HCT116 (cell line): ENCODE data around the gene SOCS3. TPM values are rescaled to one million over a fixed set of nuclear protein-coding genes. Genes with fewer than 3 reads are reported as not detected.

Source experiments
- ATAC-seq: fragments of 200-7000 bp; cut with Tn5 transposase; 2 replicates; pipeline ENCODE4 v1.9.1; 2020; ENCODE audit warnings: mild to moderate bottlenecking, moderate library complexity
- BruUV-seq: library from RNA; stranded (reverse); fragments of 400-500 nt; replicated peaks from 2 replicates; lab custom pipeline; 2021; lab: Mats Ljungman, UMichigan
- CTCF ChIA-PET: fragments of 300-600 bp; sonication (Branson Sonifier 250); formaldehyde crosslinking; loops from one replicate; lab custom pipeline; 2021; ENCODE audit warnings: antibody characterized with exemption; lab: Charles Lee
- POLR2A ChIA-PET: fragments of 300-600, 350-600 bp; sonication (Branson Sonifier 250); formaldehyde crosslinking; loops from one replicate; lab custom pipeline; 2021; ENCODE audit warnings: antibody characterized with exemption; lab: Charles Lee
- RAD21 ChIA-PET, 2 experiments: fragments of 300-600 bp; sonication (Branson Sonifier 250); formaldehyde crosslinking; loops; one replicate each; lab custom pipeline; 2023; ENCODE audit warnings: low total read pairs in 2 of 2; ENCODE audit not compliant: uncharacterized antibody in 2 of 2, unreplicated experiment in 2 of 2, low non-redundant PET in 1 of 2; lab: Charles Lee
- DNase-seq: peaks from one replicate; pipeline ENCODE4 v3.0.0-alpha.2; 2010; ENCODE audit warnings: low read depth, low spot score
- H2AFZ ChIP-seq: fragments of 200-600 bp; shearing (Covaris generic), sonication (generic); 2 replicates; pipeline ENCODE4 v1.6.1; 2017; ENCODE audit warnings: low read depth, mixed run types, mixed read lengths, antibody characterized with exemption, low read length; ENCODE audit not compliant: poor library complexity, severe bottlenecking
- H3K27ac ChIP-seq: 2 replicates; pipeline ENCODE4 v1.5.1; 2012; ENCODE audit warnings: low read depth, low read length
- H3K27me3 ChIP-seq: fragments of 200-600 bp; sonication (generic); 2 replicates; pipeline ENCODE4 v1.6.1; 2016; ENCODE audit warnings: mixed run types, low read length, mixed read lengths; ENCODE audit not compliant: insufficient read depth
- H3K36me3 ChIP-seq, 2 experiments: fragments of 200-500 bp in 1 of 2; fragments of 200-600 bp in 1 of 2; sonication (Bioruptor generic) in 1 of 2; sonication (generic) in 1 of 2; 2 replicates each; pipeline versions ENCODE4 v1.5.1 to v1.6.1; 2014 to 2016; ENCODE audit warnings: low read length in 2 of 2, inconsistent platforms in 1 of 2, mixed read lengths in 1 of 2, mixed run types in 1 of 2; ENCODE audit not compliant: insufficient read depth in 2 of 2, control insufficient read depth in 1 of 2
- H3K4me1 ChIP-seq, 2 experiments: fragments of 200-600 bp in 1 of 2; sonication (generic) in 1 of 2; 2 replicates each; pipeline versions ENCODE4 v1.5.1 to v1.6.1; 2012 to 2017; ENCODE audit warnings: low read length in 2 of 2, inconsistent platforms in 1 of 2, mild to moderate bottlenecking in 1 of 2, mixed read lengths in 1 of 2, mixed run types in 1 of 2, moderate library complexity in 1 of 2; ENCODE audit not compliant: insufficient read depth in 2 of 2, control insufficient read depth in 1 of 2
- H3K4me2 ChIP-seq: fragments of 200-600 bp; sonication (generic); 2 replicates; pipeline ENCODE4 v1.6.1; 2017; ENCODE audit warnings: mixed run types, low read length, mixed read lengths
- H3K4me3 ChIP-seq, 2 experiments: fragments of 200-600 bp in 1 of 2; sonication (generic) in 1 of 2; replicated peaks in 1 of 2; 2 replicates each; pipeline ENCODE4 v1.5.1; 2011 to 2016; ENCODE audit warnings: low read length in 2 of 2, control low read depth in 1 of 2, low read depth in 1 of 2, mild to moderate bottlenecking in 1 of 2, mixed read lengths in 1 of 2, mixed run types in 1 of 2
- H3K79me2 ChIP-seq: fragments of 200-600 bp; sonication (generic); 2 replicates; pipeline ENCODE4 v1.6.1; 2017; ENCODE audit warnings: mild to moderate bottlenecking, mixed run types, low read length, moderate library complexity, mixed read lengths; ENCODE audit not compliant: insufficient read depth
- H3K9ac ChIP-seq: fragments of 200-600 bp; sonication (generic); 2 replicates; pipeline ENCODE4 v1.6.1; 2016; ENCODE audit warnings: low read length, mixed read lengths
- H3K9me2 ChIP-seq: fragments of 200-600 bp; sonication (generic), shearing (Covaris generic); 2 replicates; pipeline ENCODE4 v1.6.1; 2017; ENCODE audit warnings: mixed run types, mild to moderate bottlenecking, moderate library complexity; ENCODE audit not compliant: insufficient read depth
- H3K9me3 ChIP-seq, 2 experiments: fragments of 200-500 bp in 1 of 2; fragments of 200-600 bp in 1 of 2; sonication (Bioruptor generic) in 1 of 2; sonication (generic) in 1 of 2; 2 replicates each; pipeline ENCODE4 v1.6.1; 2014 to 2017; ENCODE audit warnings: low read length in 2 of 2, mixed read lengths in 2 of 2, inconsistent platforms in 1 of 2, low read depth in 1 of 2, mild to moderate bottlenecking in 1 of 2, mixed run types in 1 of 2, moderate library complexity in 1 of 2; ENCODE audit not compliant: control insufficient read depth in 1 of 2, insufficient read depth in 1 of 2
- H4K20me1 ChIP-seq: fragments of 200-600 bp; sonication (generic), shearing (Covaris generic); 2 replicates; pipeline ENCODE4 v1.6.1; 2017; ENCODE audit warnings: mixed run types, mild to moderate bottlenecking, moderate library complexity; ENCODE audit not compliant: insufficient read depth
- CBX3 ChIP-seq: IDR thresholded peaks from 2 replicates; pipeline ENCODE4 v1.6.1; 2012; ENCODE audit warnings: low read depth
- ELF1 ChIP-seq: IDR thresholded peaks from 2 replicates; pipeline ENCODE4 v1.6.1; 2012; ENCODE audit warnings: low read depth, borderline replicate concordance
- JUND ChIP-seq: IDR thresholded peaks from 2 replicates; pipeline ENCODE4 v1.6.1; 2012
- MAX ChIP-seq: IDR thresholded peaks from 2 replicates; pipeline ENCODE4 v1.6.1; 2012
- RAD21 ChIP-seq: IDR thresholded peaks from 2 replicates; pipeline ENCODE4 v1.6.1; 2012; ENCODE audit warnings: low read depth, mild to moderate bottlenecking
- SIN3A ChIP-seq: IDR thresholded peaks from 2 replicates; pipeline ENCODE4 v1.6.1; 2012; ENCODE audit warnings: low read depth
- SP1 ChIP-seq: IDR thresholded peaks from 2 replicates; pipeline ENCODE4 v1.6.1; 2012; ENCODE audit warnings: low read depth
- TCF7L2 ChIP-seq: IDR thresholded peaks from 2 replicates; pipeline ENCODE4 v1.7.0; 2011; ENCODE audit warnings: borderline replicate concordance, inconsistent platforms; ENCODE audit not compliant: insufficient read depth, insufficient read length; ENCODE audit errors: extremely low read depth
- ZNF274 ChIP-seq: fragments of 200-500 bp; sonication (Bioruptor generic); IDR thresholded peaks from 2 replicates; pipeline ENCODE4 v1.6.1; 2014; ENCODE audit warnings: mild to moderate bottlenecking, low read depth, low read length, inconsistent platforms
- intact Hi-C: fragments of 100-400 bp; cut with micrococcal nuclease; formaldehyde crosslinking; loops from 2 replicates; pipeline ENCODE4 v1.10.0; 2022
- total RNA-seq: library from RNA; stranded (reverse); gene quantifications from one replicate; pipeline ENCODE4 v1.2.1, GENCODE V29; 2021; ENCODE audit not compliant: unreplicated experiment
- TF ChIP-seq, protein P1 (sequence below): IDR thresholded peaks from 2 replicates; pipeline ENCODE4 v1.6.1; 2012; ENCODE audit warnings: low read depth
- TF ChIP-seq, protein P2 (sequence below): IDR thresholded peaks from 2 replicates; pipeline ENCODE4 v1.6.1; 2011; ENCODE audit warnings: mild to moderate bottlenecking, low read length, moderate library complexity; ENCODE audit not compliant: insufficient replicate concordance; ENCODE audit errors: extremely low read depth

Gene SOCS3
- total RNA-seq, 1 experiment from 2014 or later = 26.7 TPM

GRCh38 chr17:78359997-78360370 is at the start of gene SOCS3 (continued):
- TF ChIP-seq, protein P1, sequence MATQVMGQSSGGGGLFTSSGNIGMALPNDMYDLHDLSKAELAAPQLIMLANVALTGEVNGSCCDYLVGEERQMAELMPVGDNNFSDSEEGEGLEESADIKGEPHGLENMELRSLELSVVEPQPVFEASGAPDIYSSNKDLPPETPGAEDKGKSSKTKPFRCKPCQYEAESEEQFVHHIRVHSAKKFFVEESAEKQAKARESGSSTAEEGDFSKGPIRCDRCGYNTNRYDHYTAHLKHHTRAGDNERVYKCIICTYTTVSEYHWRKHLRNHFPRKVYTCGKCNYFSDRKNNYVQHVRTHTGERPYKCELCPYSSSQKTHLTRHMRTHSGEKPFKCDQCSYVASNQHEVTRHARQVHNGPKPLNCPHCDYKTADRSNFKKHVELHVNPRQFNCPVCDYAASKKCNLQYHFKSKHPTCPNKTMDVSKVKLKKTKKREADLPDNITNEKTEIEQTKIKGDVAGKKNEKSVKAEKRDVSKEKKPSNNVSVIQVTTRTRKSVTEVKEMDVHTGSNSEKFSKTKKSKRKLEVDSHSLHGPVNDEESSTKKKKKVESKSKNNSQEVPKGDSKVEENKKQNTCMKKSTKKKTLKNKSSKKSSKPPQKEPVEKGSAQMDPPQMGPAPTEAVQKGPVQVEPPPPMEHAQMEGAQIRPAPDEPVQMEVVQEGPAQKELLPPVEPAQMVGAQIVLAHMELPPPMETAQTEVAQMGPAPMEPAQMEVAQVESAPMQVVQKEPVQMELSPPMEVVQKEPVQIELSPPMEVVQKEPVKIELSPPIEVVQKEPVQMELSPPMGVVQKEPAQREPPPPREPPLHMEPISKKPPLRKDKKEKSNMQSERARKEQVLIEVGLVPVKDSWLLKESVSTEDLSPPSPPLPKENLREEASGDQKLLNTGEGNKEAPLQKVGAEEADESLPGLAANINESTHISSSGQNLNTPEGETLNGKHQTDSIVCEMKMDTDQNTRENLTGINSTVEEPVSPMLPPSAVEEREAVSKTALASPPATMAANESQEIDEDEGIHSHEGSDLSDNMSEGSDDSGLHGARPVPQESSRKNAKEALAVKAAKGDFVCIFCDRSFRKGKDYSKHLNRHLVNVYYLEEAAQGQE = no peak
- peak; percentile 73 for TF ChIP-seq SP1
- TF ChIP-seq, protein P2, sequence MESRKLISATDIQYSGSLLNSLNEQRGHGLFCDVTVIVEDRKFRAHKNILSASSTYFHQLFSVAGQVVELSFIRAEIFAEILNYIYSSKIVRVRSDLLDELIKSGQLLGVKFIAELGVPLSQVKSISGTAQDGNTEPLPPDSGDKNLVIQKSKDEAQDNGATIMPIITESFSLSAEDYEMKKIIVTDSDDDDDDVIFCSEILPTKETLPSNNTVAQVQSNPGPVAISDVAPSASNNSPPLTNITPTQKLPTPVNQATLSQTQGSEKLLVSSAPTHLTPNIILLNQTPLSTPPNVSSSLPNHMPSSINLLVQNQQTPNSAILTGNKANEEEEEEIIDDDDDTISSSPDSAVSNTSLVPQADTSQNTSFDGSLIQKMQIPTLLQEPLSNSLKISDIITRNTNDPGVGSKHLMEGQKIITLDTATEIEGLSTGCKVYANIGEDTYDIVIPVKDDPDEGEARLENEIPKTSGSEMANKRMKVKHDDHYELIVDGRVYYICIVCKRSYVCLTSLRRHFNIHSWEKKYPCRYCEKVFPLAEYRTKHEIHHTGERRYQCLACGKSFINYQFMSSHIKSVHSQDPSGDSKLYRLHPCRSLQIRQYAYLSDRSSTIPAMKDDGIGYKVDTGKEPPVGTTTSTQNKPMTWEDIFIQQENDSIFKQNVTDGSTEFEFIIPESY = no peak

- Histone ChIP-seq H2AFZ (no peak overlapping the region), H3K79me2 (peaks cover 74% of the 10 kb centered on the region), H3K4me2 (peak overlapping the region; percentile 35), H4K20me1 (peaks cover 5% of the 10 kb centered on the region; the same call in 1 of the 2 replicates), H3K27me3 (no peaks in the 10 kb centered on the region), H3K36me3 (peaks cover 12 to 30% of the 10 kb centered on the region in 2 experiments; a peak in 3 of 4 replicates), H3K27ac (peak overlapping the region; percentile 28), H3K9ac (no peak overlapping the region), H3K4me1 (peaks cover 13 to 22% of the 10 kb centered on the region in 2 experiments), H3K4me3 (no peak overlapping the region), H3K9me2 (no peaks in the 10 kb centered on the region), H3K9me3 (no peaks in the 10 kb centered on the region)
- no TSS peak for BruUV-seq
- POLR2A ChIA-PET = no interaction called here
- ATAC-seq (peak; percentile 24; the same call in 1 of the 2 replicates), DNase-seq (no peak)
- intact Hi-C loops = no loop called here
- RAD21 ChIA-PET = no interaction called here
- CTCF ChIA-PET = no interaction called here
- no peak for TF ChIP-seq ZNF274
- no peak for TF ChIP-seq SP1
- TF ChIP-seq ELF1 = no peak
- no peak for TF ChIP-seq RAD21
- TF ChIP-seq SIN3A = no peak
- TF ChIP-seq JUND = no peak
- TF ChIP-seq MAX = no peak
- TF ChIP-seq CBX3 = no peak
- TF ChIP-seq TCF7L2 = no peak
These were observed 49.5 kb upstream of the SOCS3 start for GRCh38 chr17:78409191-78409928.
